UCSD-AML1 (cell line): ENCODE data around the gene CALD1.

ENCODE experiments used
- DNase-seq: peaks from one replicate; lab custom pipeline; 2025; ENCODE audit not compliant: unreplicated experiment; lab: John Stamatoyannopoulos, UW

The CALD1 gene

GRCh38 chr7:134784251-134785049 lies 5.0 kb downstream of the CALD1 start:
- DNase-seq: no peak

- no peak for DNase-seq
Observed at GRCh38 chr7:134785842-134786241, 6.4 kb downstream of the CALD1 start.

GRCh38 chr7:134787064-134787463 lies 7.6 kb downstream of the CALD1 start:
- no peak for DNase-seq

- DNase-seq: no peak
Observed at GRCh38 chr7:134787720-134788119, 8.3 kb downstream of the CALD1 start.

GRCh38 chr7:134788191-134788590 lies 8.8 kb downstream of the CALD1 start:
- no peak for DNase-seq

- no peak for DNase-seq
Observed at GRCh38 chr7:134789967-134790685, 10.7 kb downstream of the CALD1 start.

GRCh38 chr7:134792968-134793367 lies 13.5 kb downstream of the CALD1 start:
- no peak for DNase-seq

GRCh38 chr7:134795231-134795630 lies 15.8 kb downstream of the CALD1 start:
- no peak for DNase-seq

- no peak for DNase-seq
Observed at GRCh38 chr7:134798155-134798554, 18.7 kb downstream of the CALD1 start.

- DNase-seq: no peak
Observed at GRCh38 chr7:134799377-134799776, 19.9 kb downstream of the CALD1 start.

- no peak for DNase-seq
Observed at GRCh38 chr7:134802762-134803161, 23.3 kb downstream of the CALD1 start.

GRCh38 chr7:134804351-134804750 lies 24.9 kb downstream of the CALD1 start:
- DNase-seq: no peak

GRCh38 chr7:134804854-134805253 lies 25.4 kb downstream of the CALD1 start:
- DNase-seq: no peak

GRCh38 chr7:134806197-134806596 lies 26.8 kb downstream of the CALD1 start:
- no peak for DNase-seq

GRCh38 chr7:134809616-134810015 lies 30.2 kb downstream of the CALD1 start:
- no peak for DNase-seq

- no peak for DNase-seq
Observed at GRCh38 chr7:134811765-134812164, 32.3 kb downstream of the CALD1 start.

GRCh38 chr7:134813663-134814396 lies 34.4 kb downstream of the CALD1 start:
- no peak for DNase-seq

GRCh38 chr7:134814730-134815364 lies 35.4 kb downstream of the CALD1 start:
- no peak for DNase-seq

- no peak for DNase-seq
Observed at GRCh38 chr7:134818613-134819345, 39.3 kb downstream of the CALD1 start.

GRCh38 chr7:134819401-134819800 lies 40.0 kb downstream of the CALD1 start:
- DNase-seq: no peak

GRCh38 chr7:134820295-134820694 lies 40.9 kb downstream of the CALD1 start:
- DNase-seq: no peak
